Measurements from ENCODE around the gene DNAJC5. TPM values are rescaled to one million over a fixed set of nuclear protein-coding genes. Genes with fewer than 3 reads are reported as not detected.

The DNAJC5 gene
- total and polyA plus RNA-seq, 2 experiments from 2014 or later: 7.1 to 33.5 TPM

- TF ChIP-seq REST (IDR thresholded peaks at IDR 0.05; ENCODE audit: unreplicated experiment): no peak
- TF ChIP-seq ZNF114 (CRISPR knock-in tag; IDR thresholded peaks at IDR 0.05): no peak
- TF ChIP-seq JUNB (IDR thresholded peaks at IDR 0.05; ENCODE audit: unreplicated experiment): no peak
- TF ChIP-seq ETS1 (IDR thresholded peaks at IDR 0.05): no peak
- no peak for TF ChIP-seq EZH2phosphoT487 (IDR thresholded peaks at IDR 0.05; ENCODE audit: unreplicated experiment)
- no peak for TF ChIP-seq CREB1 (CRISPR knock-in tag; IDR thresholded peaks at IDR 0.05; ENCODE audit: low read depth)
- no peak for TF ChIP-seq STAT1 (IDR thresholded peaks at IDR 0.05; ENCODE audit: unreplicated experiment)
- no peak for TF ChIP-seq ZNF331 (CRISPR knock-in tag; IDR thresholded peaks at IDR 0.05; ENCODE audit: low read depth)
- TF ChIP-seq NANOG (IDR thresholded peaks at IDR 0.05; ENCODE audit: borderline replicate concordance): no peak
Observed at GRCh38 chr20:63897978-63898561, 3.1 kb downstream of the DNAJC5 start (continued).

- no peak overlapping the region for H3K27ac ChIP-seq (ENCODE audit: low read depth)
- TF ChIP-seq ETS1 (IDR thresholded peaks at IDR 0.05): no peak
- TF ChIP-seq REST (IDR thresholded peaks at IDR 0.05; ENCODE audit: unreplicated experiment): no peak
- no peak for TF ChIP-seq NANOG (IDR thresholded peaks at IDR 0.05; ENCODE audit: borderline replicate concordance)
- peaks cover 13% of the 10 kb centered on the region for H3K27me3 Mint-ChIP-seq (ENCODE audit: insufficient read depth, low read depth, poor library complexity)
- H3K36me3 ChIP-seq (ENCODE audit: insufficient read depth): no peaks in the 10 kb centered on the region
- H3K9me3 Mint-ChIP-seq: no peaks in the 10 kb centered on the region
- no peaks in the 10 kb centered on the region for H3K36me3 Mint-ChIP-seq (ENCODE audit: low read depth)
- peaks cover 5% of the 10 kb centered on the region; the same call in 1 of the 2 replicates for H3K4me1 ChIP-seq (ENCODE audit: insufficient read depth)
- H3K27ac Mint-ChIP-seq: no peak overlapping the region
- ATAC-seq (no peak), DNase-seq (ENCODE audit: low spot score) (no peak)
- peaks cover 13% of the 10 kb centered on the region; the same call in 1 of the 2 replicates for H3F3A ChIP-seq (replicated peaks; ENCODE audit: low read depth)
- H3K4me2 ChIP-seq: no peak overlapping the region
- no peaks in the 10 kb centered on the region for H3K27me3 ChIP-seq (ENCODE audit: insufficient read depth)
- H3K4me3 ChIP-seq: no peak overlapping the region
- no peaks in the 10 kb centered on the region for H3K9me2 ChIP-seq (ENCODE audit: insufficient read depth)
- H2AFZ ChIP-seq: no peak overlapping the region
- peaks cover 14% of the 10 kb centered on the region for H3K4me1 Mint-ChIP-seq
- H3K79me2 ChIP-seq (replicated peaks; ENCODE audit: insufficient read depth): peaks cover 77% of the 10 kb centered on the region
- no peak overlapping the region for H3K4me3 Mint-ChIP-seq
- peaks cover 12% of the 10 kb centered on the region for H4K20me1 ChIP-seq (replicated peaks; ENCODE audit: insufficient read depth)
Observed at GRCh38 chr20:63898882-63899558, 4.1 kb downstream of the DNAJC5 start.
